HepG2 (cell line): ENCODE data around the gene GAREM1. TPM values are rescaled to one million over a fixed set of nuclear protein-coding genes. Genes with fewer than 3 reads are reported as not detected.

Experiments used
- MAFK ChIP-seq, 2 experiments: IDR thresholded peaks in 1 of 2; conservative IDR thresholded peaks in 1 of 2; 2 replicates each; pipeline ENCODE4 v1.6.1; 2011; ENCODE audit warnings: improper control_type of control experiment in 2 of 2, low read length in 2 of 2
- PTBP1 ChIP-seq: fragments of 200-400 bp; formaldehyde crosslinking; IDR thresholded peaks from 2 replicates; pipeline ENCODE4 v1.6.1; 2018; ENCODE audit warnings: low read length, low read depth; ENCODE audit not compliant: poor library complexity, severe bottlenecking
- SOX13 ChIP-seq, 3 experiments: fragments of 450-650 bp in 1 of 3; sonication (generic) in 1 of 3; formaldehyde crosslinking in 1 of 3; IDR thresholded peaks in 2 of 3; conservative IDR thresholded peaks in 1 of 3; 2 replicates each; pipeline versions ENCODE4 v1.5.0 to v1.6.1; 2016 to 2020; ENCODE audit warnings: antibody characterized with exemption in 1 of 3, mild to moderate bottlenecking in 1 of 3, missing compliant biosample characterization in 1 of 3, missing genetic modification reagents in 1 of 3, moderate library complexity in 1 of 3
- ZFP36L2 ChIP-seq: sonication (generic); formaldehyde crosslinking; IDR thresholded peaks from 2 replicates; pipeline ENCODE4 v1.4.0; 2020; ENCODE audit warnings: missing genetic modification reagents
- ZFP82 ChIP-seq: sonication (generic); formaldehyde crosslinking; IDR thresholded peaks from 2 replicates; pipeline ENCODE4 v1.5.1; 2020; ENCODE audit warnings: mild to moderate bottlenecking, missing genetic modification reagents, borderline replicate concordance
- ZNF256 ChIP-seq: sonication (generic); formaldehyde crosslinking; conservative IDR thresholded peaks from 2 replicates; pipeline ENCODE4 v1.4.0; 2020; ENCODE audit warnings: missing genetic modification reagents
- ZNF530 ChIP-seq: sonication (generic); formaldehyde crosslinking; IDR thresholded peaks from 2 replicates; pipeline ENCODE4 v1.5.0; 2020; ENCODE audit warnings: low read depth, mild to moderate bottlenecking, missing genetic modification reagents
- ZNF605 ChIP-seq: sonication (generic); formaldehyde crosslinking; IDR thresholded peaks from 2 replicates; pipeline ENCODE4 v1.8.0; 2022; ENCODE audit warnings: mild to moderate bottlenecking, missing genetic modification reagents
- ZNF709 ChIP-seq: sonication (generic); formaldehyde crosslinking; IDR thresholded peaks from 2 replicates; pipeline ENCODE4 v1.5.0; 2020; ENCODE audit warnings: mild to moderate bottlenecking, missing genetic modification reagents
- ZNF879 ChIP-seq: sonication (generic); formaldehyde crosslinking; IDR thresholded peaks from 2 replicates; pipeline ENCODE4 v1.8.1; 2023; ENCODE audit warnings: missing genetic modification reagents
- polyA plus RNA-seq, 8 experiments: library from polyadenylated mRNA; depleted of rRNA in 3 of 8; stranded (reverse) in 7 of 8; unstranded in 1 of 8; fragments of >200 nt; fragmentation: Illumina TruSeq in 4 of 8; extraction: Trizol in 4 of 8; gene quantifications; 2 replicates each; pipeline versions ENCODE4 v1.2.1 to v1.2.3, GENCODE V29; 2011 to 2016; ENCODE audit warnings: low read depth in 4 of 8, missing spikeins in 1 of 8, mixed read lengths in 1 of 8; ENCODE audit not compliant: insufficient read depth in 1 of 8
- total RNA-seq, 5 experiments: library from RNA; depleted of rRNA; stranded (reverse); fragments of >200 nt; fragmentation: Illumina TruSeq; extraction: Trizol; gene quantifications; 2 replicates each; pipeline ENCODE4 v1.2.3, GENCODE V29; 2016; ENCODE audit warnings: low read depth in 1 of 5
- TF ChIP-seq, protein P1 (sequence below): sonication (generic); formaldehyde crosslinking; IDR thresholded peaks from 2 replicates; pipeline ENCODE4 v1.5.1; 2020; ENCODE audit warnings: missing genetic modification reagents, mild to moderate bottlenecking, borderline replicate concordance
- TF ChIP-seq, protein P2 (sequence below): sonication (generic); formaldehyde crosslinking; IDR thresholded peaks from 2 replicates; pipeline ENCODE4; 2020; ENCODE audit warnings: missing genetic modification reagents, mild to moderate bottlenecking, borderline replicate concordance
- TF ChIP-seq, protein P3 (sequence below): sonication (generic); formaldehyde crosslinking; IDR thresholded peaks from 2 replicates; pipeline ENCODE4 v1.5.1; 2020; ENCODE audit warnings: mild to moderate bottlenecking, missing genetic modification reagents, moderate library complexity
- TF ChIP-seq, protein P4 (sequence below): sonication (generic); formaldehyde crosslinking; IDR thresholded peaks from 2 replicates; pipeline ENCODE4 v1.5.0; 2020; ENCODE audit warnings: mild to moderate bottlenecking, missing genetic modification reagents

Gene GAREM1
- total and polyA plus RNA-seq, 2 of the 13 experiments (the other 11 are each of a cell fraction or from before 2014, with no cell fraction given): 2.5 to 2.9 TPM

DNA sequence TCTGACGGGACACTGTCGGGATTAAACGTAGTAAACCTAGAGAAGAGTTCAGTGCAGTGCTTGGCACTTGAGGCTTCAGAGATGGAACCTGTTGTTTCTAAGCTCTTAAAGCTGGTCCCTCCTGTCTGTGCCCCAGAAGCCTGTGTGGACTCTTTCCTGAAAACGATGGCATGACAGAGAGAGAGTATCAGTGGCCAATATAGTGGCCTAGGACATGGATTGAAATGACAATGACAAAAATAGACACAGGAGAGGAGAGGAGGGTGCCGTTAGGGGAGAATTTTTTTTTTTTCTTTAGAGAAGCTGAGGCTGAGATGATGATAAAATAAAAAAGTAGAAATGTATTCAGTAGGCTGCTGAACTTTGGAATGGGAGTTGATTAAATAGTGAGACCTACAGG lies 138.0 kb downstream of the GAREM1 start (continued):
- no peak for TF ChIP-seq PTBP1
- TF ChIP-seq ZNF879 (CRISPR knock-in tag): no peak
- TF ChIP-seq ZNF709 (CRISPR knock-in tag): no peak
- TF ChIP-seq, protein P1, sequence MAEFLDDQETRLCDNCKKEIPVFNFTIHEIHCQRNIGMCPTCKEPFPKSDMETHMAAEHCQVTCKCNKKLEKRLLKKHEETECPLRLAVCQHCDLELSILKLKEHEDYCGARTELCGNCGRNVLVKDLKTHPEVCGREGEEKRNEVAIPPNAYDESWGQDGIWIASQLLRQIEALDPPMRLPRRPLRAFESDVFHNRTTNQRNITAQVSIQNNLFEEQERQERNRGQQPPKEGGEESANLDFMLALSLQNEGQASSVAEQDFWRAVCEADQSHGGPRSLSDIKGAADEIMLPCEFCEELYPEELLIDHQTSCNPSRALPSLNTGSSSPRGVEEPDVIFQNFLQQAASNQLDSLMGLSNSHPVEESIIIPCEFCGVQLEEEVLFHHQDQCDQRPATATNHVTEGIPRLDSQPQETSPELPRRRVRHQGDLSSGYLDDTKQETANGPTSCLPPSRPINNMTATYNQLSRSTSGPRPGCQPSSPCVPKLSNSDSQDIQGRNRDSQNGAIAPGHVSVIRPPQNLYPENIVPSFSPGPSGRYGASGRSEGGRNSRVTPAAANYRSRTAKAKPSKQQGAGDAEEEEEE (CRISPR knock-in tag): no peak
- TF ChIP-seq, protein P2, sequence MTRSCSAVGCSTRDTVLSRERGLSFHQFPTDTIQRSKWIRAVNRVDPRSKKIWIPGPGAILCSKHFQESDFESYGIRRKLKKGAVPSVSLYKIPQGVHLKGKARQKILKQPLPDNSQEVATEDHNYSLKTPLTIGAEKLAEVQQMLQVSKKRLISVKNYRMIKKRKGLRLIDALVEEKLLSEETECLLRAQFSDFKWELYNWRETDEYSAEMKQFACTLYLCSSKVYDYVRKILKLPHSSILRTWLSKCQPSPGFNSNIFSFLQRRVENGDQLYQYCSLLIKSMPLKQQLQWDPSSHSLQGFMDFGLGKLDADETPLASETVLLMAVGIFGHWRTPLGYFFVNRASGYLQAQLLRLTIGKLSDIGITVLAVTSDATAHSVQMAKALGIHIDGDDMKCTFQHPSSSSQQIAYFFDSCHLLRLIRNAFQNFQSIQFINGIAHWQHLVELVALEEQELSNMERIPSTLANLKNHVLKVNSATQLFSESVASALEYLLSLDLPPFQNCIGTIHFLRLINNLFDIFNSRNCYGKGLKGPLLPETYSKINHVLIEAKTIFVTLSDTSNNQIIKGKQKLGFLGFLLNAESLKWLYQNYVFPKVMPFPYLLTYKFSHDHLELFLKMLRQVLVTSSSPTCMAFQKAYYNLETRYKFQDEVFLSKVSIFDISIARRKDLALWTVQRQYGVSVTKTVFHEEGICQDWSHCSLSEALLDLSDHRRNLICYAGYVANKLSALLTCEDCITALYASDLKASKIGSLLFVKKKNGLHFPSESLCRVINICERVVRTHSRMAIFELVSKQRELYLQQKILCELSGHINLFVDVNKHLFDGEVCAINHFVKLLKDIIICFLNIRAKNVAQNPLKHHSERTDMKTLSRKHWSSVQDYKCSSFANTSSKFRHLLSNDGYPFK: no peak
- no peak for TF ChIP-seq MAFK (conservative IDR thresholded peaks at IDR 0.05 in 1 of 2, IDR thresholded peaks at IDR 0.05 in 1 of 2; ENCODE audit: low read length in 2 of 2)
- no peak for TF ChIP-seq ZNF605
- TF ChIP-seq, protein P3, sequence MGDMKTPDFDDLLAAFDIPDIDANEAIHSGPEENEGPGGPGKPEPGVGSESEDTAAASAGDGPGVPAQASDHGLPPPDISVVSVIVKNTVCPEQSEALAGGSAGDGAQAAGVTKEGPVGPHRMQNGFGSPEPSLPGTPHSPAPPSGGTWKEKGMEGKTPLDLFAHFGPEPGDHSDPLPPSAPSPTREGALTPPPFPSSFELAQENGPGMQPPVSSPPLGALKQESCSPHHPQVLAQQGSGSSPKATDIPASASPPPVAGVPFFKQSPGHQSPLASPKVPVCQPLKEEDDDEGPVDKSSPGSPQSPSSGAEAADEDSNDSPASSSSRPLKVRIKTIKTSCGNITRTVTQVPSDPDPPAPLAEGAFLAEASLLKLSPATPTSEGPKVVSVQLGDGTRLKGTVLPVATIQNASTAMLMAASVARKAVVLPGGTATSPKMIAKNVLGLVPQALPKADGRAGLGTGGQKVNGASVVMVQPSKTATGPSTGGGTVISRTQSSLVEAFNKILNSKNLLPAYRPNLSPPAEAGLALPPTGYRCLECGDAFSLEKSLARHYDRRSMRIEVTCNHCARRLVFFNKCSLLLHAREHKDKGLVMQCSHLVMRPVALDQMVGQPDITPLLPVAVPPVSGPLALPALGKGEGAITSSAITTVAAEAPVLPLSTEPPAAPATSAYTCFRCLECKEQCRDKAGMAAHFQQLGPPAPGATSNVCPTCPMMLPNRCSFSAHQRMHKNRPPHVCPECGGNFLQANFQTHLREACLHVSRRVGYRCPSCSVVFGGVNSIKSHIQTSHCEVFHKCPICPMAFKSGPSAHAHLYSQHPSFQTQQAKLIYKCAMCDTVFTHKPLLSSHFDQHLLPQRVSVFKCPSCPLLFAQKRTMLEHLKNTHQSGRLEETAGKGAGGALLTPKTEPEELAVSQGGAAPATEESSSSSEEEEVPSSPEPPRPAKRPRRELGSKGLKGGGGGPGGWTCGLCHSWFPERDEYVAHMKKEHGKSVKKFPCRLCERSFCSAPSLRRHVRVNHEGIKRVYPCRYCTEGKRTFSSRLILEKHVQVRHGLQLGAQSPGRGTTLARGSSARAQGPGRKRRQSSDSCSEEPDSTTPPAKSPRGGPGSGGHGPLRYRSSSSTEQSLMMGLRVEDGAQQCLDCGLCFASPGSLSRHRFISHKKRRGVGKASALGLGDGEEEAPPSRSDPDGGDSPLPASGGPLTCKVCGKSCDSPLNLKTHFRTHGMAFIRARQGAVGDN (CRISPR knock-in tag): no peak
- TF ChIP-seq SOX13 (IDR thresholded peaks at IDR 0.05): no peak
- TF ChIP-seq SOX13 (CRISPR knock-in tag; conservative IDR thresholded peaks at IDR 0.05 in 1 of 2, IDR thresholded peaks at IDR 0.05 in 1 of 2): no peak
- TF ChIP-seq ZNF256 (CRISPR knock-in tag): no peak
- TF ChIP-seq ZFP82 (CRISPR knock-in tag): no peak
- TF ChIP-seq ZNF530 (CRISPR knock-in tag): no peak
- TF ChIP-seq, protein P4, sequence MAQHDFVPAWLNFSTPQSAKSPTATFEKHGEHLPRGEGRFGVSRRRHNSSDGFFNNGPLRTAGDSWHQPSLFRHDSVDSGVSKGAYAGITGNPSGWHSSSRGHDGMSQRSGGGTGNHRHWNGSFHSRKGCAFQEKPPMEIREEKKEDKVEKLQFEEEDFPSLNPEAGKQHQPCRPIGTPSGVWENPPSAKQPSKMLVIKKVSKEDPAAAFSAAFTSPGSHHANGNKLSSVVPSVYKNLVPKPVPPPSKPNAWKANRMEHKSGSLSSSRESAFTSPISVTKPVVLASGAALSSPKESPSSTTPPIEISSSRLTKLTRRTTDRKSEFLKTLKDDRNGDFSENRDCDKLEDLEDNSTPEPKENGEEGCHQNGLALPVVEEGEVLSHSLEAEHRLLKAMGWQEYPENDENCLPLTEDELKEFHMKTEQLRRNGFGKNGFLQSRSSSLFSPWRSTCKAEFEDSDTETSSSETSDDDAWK: no peak
- TF ChIP-seq ZFP36L2 (CRISPR knock-in tag): no peak
- TF ChIP-seq, all 625 proteins: peak for 0
